NCI-H187 treated with DMSO at 0.1 percent for 48 hours (cell line): Measurements from ENCODE around the gene TREML1.
"Not testable (repeated sequence)": the region's sequence is repeated elsewhere in the genome, so short reads cannot be mapped to it uniquely, and the experiment has no call there.

Source experiments
- DNase-seq: peaks from one replicate; lab custom pipeline; 2025; lab: John Stamatoyannopoulos, UW

TREML1 gene, protein sequence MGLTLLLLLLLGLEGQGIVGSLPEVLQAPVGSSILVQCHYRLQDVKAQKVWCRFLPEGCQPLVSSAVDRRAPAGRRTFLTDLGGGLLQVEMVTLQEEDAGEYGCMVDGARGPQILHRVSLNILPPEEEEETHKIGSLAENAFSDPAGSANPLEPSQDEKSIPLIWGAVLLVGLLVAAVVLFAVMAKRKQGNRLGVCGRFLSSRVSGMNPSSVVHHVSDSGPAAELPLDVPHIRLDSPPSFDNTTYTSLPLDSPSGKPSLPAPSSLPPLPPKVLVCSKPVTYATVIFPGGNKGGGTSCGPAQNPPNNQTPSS

DNA sequence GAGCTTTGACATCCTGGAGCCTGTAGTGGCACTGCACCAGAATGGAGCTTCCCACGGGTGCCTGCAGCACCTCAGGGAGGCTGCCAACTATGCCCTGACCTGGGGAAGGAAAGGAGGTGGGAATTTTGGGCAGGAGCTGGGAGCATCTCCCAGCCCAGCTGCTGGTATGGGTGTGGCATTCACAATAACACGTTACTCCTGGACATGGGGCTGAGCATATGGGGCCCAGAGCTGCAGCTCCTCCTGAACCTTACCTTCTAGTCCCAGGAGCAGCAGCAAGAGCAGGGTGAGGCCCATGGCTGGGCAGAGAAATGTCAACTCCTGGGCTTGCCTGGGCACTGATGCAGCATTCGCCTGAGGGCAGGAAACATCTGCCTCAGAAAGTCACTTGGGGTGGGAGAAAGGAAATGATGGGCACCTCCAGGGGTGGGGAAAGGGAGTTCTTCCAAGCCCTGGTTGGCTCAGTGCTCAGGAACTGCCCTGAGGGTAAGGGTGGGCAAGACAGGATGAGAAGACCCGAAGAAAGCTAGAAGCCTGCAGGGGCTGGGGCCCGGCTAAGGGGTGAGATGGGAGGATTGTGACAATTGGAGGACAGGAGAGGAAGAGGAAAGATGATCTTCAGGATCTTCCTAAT lies at the start of gene TREML1:
Gene TREML1, minus strand, starts transcription at position 356 of the 634 bp plus-strand sequence. Its CDS starts 59 bp downstream, at position 297.
- no peak for DNase-seq

DNA sequence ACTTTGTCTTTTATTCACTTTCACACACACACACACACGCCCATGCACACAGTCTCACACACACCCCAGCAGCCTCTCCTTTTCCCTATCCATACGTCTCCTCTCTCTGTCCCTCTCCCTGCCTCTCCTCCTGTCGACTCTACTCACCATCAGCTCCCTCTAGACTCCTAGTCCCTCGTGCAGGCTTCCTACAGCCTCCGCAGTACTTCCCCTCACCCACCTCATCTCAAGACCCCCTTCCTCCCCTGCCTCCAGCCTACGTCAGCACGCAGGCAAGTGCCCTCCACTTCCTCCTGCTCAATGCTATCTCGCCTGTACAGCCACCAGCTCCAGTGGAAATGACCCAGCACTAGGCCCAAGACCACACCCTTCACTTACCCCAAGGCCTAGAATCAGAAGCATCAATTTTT lies 47.6 kb upstream of the TREML1 start:
- no peak for DNase-seq

DNA sequence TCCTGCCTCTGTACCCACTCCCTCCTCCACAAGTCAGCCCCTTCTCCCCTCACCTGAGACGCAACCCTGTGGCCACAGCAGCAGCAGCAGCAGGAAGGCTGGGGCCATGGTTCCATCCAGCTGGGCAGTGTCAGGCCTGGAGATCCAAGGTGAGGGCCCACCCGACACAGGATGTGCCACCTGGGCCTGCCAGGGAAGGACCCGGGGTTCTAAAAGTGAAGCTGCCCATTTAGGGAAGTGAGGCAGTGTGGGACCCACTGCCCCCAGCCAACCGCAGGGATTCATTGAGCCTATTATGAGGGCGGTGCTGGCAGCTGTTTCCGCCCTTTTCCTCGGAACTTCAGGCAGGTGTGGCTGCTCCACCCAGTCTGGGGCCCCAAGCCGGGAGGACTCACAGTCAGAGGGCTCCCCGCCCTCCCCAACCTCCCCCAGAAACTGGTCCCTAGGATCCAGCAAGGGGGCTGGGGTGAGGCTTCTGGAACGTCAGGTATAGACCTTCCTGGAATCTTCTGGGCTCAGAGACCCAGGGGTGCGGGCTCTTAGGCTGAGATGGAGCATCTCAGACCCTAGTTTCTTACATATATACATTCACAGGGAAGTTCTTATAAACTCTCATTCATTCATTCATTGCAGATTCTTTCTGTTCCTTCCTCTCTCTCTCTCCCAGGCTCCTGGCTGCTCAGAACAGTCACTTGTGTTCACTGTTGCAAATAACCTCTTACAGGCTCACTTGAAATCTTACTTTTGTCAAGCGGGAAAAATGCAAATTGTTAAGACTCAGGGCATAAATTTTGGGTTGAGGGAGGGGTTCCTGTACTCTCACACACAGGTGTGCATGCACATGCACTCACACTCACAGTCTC lies 47.0 kb upstream of the TREML1 start, which contains the start of gene TREML2:
Gene TREML2, minus strand, starts transcription at position 249 of the 863 bp plus-strand sequence. Its CDS starts 141 bp downstream, at position 108.
- no peak for DNase-seq

DNA sequence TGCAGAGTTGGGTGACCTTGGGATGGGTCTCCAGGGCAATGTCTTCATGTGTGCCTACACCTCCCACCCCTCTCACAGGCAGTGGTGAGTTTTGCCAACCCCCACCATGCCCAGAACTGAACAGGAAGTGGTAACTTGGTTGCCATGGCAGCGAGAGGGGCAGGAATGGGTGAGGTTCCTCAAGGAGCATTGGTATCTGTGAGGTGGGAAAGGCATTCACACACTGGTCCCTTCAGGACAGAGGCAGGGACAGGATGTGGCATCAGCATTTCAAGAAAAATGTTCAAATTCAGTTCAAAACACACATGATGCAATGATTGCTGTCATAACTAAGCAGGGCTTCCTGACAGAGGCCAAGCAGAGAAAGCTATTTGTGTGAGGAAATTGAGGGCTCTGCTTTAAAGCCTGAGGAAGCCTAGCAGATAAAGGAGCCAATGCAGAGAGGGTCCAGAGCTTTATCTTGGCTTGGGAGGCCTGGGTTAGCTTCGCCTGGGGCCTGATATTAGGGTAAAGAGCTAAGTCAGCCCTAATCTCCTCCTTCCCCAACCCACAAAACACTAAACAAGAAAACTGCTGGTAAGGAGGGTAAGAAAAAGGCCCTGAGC lies 46.3 kb upstream of the TREML1 start:
- DNase-seq: no peak

DNA sequence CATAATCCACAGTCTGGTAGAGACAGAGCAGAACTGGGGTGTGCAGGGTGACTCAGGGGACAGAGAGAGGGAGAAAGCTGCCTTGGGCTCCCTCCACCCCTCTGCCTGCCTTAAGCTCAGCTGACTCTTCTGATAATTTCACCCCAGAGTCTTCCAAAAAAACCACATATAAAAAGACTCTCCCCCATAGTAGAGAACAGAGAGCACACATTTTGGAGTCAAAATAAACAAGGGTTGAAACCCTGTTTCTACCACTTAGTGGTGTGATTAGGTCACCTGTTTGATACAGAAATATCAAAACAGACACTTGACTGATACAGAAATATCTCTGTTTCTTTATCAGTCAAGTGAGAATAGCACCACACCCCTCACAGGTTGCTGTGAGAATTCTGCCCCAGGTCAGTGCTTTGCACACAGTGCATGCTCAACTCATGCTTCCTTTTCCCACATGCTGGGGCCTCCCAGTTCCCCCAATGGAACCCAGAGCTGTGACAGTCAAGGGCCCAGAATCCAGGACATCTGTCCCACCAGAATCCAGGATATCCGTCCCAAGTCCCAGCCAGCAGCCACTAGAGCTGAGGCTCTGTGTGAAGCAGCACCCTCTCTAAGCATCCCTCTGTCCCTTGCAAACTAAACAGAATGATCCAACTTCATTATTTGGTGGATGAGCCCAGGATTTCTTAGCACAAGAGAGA lies 45.6 kb upstream of the TREML1 start:
- DNase-seq: no peak

DNA sequence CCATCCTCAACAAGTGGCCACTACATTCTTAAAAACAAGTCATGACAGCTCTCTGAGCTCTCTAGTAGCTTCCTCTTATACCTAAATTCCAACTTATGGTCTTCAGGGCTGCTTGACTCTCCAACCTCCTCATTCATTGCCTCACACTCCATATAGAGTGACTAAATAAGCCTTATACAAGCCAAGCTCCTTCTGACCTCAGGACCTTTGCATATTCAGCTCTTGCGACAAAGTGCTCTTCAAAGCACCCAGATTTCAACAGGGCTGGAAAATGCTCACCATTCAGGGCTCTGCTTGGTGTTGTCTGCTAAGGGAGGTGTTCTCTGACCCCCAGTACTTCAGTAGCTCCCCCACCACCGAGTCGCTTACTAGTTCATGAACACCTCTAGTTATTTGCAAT lies 43.1 kb upstream of the TREML1 start:
- DNase-seq: no peak

DNA sequence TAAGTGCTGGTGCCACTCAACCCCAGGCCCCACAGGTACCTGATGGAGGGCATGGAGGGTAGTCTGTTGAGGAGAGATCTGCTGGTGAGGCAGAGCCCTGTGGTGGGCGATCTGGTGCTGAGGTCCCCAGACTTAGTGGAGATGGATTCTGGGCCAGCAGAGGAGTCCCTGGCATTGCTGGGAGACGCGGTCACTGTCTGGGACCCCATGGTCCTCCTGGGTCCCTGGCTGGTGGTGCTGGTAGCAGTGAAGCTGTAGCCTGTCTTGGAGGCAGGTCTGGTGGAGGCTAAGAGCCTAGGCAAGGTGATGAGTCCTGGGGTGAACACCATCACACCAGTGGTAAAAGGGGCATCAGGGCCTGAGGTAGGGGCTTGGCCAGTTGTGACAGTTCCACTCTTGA lies 40.2 kb upstream of the TREML1 start:
- no peak for DNase-seq

DNA sequence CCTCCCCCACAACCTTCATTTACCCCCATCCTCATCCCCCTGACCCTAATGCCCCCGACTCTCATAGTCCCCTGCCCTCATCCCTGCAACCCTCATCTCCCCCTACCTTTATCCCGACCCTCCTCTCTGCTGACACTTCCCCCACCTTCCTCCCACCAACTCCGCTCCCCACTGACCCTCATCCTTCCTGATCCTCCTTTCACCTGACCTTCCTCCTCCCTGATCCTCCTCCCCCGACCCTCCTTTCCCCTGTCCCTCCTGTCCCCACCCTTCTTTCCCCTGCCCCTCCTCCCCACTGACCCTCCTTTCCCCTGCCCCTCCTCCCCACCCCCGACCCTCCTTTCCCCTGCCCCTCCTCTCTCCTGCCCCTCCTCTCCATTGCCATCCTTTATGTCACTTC lies 39.7 kb upstream of the TREML1 start:
- DNase-seq: no peak

DNA sequence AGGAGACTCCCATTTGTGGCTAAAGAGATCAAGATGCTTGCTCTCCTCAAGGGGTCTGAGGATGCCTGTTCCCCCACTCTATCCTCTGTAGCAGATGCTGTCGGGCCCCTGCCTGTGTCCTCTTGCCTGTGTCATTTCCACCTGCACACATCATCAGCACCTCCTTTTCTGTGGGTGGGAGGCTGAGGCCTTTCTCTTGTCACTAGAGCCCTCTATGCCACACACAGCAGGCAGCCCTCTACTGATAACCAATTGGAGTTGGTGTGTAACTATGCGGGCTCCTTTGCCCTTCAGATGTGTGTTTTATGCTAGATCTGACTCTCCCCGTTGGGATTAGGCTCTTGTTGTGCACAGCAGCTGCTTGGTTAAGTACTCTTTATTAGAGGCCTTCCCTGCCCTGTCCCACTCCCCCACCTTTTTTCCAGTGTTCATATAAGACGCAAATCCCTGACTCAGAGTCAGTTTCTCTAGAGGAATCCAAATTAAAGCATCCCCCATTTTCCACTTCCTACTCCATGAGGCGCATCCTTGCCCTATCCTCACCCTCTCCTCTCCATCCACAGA lies 39.1 kb upstream of the TREML1 start:
- no peak for DNase-seq

DNA sequence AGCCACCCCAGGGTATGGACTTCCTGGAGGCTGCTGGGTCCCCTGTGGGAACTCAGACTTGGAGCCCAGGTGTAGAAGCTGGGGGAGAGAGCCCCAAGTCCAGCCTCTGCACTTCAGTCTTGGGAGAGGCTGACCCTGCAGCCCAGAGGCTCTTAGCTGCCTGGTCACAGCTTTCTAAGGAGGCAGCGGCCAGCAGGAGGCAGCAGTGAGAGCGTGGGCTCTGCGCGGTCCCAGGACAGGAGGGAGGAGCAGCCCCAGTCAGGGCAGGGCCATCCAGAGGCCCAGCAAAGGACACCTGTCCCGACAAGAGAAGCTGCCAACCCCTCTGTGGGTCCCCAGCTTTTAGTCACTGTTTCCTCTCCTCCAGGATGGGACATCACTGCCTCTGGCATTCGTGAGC lies 37.4 kb upstream of the TREML1 start:
- DNase-seq: no peak

DNA sequence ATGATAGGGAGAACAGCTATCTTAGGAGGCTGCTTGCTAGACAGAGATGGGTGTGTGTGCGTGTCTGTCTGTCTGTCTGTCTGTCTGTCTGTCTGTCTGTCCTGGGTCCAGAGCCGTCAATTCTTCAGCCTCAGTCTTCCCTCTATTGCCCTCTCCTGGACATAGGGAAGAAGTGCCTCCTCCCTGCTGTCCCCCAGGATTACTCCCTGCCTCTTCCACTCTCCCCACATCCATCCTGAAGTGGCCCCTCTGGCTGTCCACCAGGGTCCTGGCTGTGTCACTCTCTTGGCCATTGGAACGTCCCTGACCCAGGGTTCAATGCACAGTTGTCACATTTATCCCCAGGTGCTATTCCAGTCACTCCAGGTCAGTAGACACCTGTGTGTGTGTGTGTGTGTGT lies 36.6 kb upstream of the TREML1 start:
- no peak for DNase-seq

DNA sequence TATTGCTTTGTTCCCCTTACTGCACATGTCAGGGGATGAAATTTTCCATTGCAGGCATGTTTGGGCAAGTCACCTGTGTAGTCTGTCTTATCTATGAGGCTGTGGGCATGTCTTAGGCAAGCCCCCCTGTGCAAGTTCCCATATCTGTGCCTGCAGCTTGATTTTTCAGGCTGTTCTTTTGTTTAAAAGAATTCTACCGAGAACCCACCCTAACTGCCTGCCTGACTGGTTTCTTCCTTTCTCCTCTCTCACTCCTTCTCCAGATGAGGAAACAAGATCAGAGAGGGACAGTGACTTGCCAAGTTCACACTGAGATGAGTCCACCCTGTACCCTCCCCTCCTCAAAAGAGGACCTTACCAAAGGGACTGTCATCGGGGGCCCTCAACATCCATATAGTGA lies 35.8 kb upstream of the TREML1 start:
- no peak for DNase-seq

DNA sequence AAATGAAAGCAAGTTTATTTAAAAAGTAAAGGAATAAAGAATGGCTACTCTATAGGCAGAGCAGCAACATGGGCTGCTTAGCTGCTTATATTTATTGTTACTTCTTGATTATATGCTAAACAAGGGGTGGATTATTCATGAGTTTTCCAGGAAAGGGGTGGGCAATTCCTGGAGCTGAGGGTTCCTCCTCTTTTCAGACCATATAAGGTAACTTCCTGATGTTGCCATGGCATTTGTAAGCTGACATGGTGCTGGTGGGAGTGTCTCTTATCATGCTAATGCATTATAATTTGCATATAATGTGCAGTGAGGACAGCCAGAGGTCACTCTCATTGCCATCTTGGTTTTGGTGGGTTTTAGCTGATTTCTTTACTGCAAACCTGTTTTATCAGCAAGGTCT lies 34.9 kb upstream of the TREML1 start:
- not testable (repeated sequence) for DNase-seq

DNA sequence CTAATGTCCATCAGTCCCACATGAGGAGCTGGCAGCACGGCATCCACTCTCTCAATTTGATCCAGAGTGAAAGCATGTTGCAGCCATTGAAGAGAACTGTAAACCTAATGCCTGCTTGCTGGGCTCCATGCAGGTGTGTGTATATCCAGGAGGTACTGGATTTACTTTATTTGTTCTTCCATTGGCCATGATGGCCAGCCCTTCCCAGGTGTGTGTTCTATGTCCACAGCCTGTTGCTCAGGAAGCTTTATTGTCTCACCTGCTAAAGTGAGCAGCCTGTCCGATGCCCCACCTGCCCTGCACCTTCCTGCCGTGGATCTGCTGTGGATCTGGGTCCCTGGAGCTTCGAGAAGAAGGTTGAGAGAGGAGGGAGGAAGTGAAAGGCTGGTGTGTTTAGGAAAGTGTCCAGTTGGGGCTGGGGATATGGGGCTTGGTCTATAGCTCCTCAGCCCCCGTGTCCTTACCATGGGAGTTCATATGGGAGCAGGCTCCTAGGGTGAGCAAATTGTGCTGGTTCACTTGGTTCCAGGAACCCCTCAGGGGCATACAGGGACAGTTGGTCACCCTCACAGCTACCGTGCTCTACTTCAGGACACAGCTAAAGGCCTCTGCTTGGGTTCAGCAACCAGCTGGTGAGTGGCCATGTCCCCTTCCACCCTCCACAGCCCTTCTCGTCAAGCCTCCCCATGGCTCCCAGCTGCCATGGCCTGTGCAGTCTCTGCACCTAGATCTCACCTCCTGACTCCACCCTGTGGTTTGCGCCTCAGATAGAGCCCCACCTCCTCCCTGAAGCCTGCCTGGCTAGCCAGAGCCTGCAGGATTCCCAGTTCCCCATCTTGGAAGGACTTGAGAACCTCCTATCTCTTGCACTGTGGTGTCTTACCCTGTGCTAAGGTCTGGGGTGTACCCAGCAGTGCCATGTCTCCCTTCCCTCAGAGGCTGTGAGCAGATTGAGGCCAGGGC lies 34.1 kb upstream of the TREML1 start:
- no peak for DNase-seq

DNA sequence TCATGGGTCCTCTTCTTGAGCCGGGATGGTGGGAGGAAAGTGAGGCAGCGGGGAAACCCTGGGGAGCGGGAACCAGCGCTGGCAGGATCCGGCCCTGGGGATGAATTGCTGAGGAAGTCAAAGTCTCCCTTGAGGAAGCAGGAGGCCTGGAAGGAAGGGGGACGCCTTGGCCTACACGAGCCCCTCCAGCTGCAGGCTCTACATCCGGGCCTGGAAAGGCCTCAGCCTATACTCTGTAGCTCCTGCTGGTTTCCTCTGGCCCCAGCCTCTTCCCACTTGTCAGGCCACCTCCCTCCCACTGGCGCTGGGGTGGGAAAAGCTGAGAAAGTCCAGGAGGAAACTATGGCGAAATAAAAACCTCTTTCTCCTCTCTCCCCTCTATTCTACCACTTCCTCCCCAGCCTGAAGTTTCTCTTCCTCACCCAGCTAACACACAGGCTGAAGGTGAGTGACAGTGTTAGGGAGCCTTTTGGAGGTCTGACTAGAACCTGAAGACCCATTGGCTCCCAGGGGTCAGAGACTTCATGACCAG lies 31.9 kb upstream of the TREML1 start:
- DNase-seq: no peak

DNA sequence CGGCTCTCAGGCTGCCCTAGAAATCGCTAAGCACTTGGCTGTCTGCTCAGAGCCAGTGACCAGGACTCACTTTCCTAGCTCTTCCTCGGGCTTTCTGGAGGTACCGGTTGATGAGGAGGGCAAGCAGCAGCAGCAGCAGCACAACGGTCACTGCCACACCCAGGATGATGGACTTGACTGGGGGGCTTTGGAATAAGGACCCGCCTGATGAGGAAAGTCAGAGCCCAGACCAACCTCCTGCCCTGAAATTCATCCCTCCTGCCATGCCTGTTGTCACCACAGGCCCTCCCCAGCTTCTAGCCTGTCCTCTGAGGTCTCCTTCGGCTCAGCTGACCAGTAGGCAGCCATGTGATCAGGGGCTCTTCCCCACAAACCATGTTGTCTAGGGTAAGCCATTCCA lies 30.6 kb upstream of the TREML1 start:
- no peak for DNase-seq

DNA sequence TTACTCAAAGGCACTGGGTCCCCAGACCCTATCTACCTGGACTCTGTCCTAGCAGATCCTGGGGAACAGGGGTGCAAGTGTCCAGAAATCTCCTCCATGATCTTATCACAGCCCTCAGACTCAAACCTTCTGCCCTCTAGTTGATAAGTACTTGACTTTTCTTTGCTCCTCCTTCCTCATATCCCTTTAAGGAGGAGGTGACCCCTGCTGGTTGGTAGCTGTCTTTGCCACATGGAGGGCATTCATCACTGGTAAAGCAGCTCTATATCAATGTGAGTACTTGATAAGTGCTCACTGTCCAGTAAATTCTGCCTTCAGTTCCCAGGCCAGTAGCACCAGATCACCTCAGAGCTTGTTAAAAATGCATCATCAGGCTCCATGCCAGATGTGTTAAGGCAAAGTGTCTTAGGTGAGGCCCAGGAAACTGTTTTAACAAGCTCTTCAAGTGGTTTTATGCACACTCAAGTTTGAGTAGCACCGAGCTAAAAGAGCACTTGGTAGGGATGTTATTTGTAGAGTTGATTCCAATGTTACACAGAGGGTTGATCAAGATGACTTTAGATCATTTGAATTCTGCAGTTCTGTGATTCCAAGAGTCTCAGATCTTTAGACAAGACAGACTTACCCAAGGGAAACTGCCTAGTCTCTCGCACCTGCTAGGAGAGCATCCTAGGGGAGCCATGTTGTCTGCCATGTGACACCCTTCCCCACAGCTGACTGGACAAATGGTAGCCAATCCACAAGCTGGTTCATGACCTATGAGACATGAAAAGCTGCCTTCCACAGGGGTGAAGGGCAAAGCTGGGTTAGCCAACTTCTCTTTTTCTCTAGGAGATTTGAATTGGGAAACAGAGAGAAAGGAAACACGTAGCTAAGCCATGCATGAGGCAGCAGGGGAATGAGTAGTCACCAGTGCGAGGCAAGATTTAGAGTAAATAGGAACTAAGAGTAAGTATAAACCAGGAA lies 28.2 kb upstream of the TREML1 start:
- peak; percentile 66 for DNase-seq

DNA sequence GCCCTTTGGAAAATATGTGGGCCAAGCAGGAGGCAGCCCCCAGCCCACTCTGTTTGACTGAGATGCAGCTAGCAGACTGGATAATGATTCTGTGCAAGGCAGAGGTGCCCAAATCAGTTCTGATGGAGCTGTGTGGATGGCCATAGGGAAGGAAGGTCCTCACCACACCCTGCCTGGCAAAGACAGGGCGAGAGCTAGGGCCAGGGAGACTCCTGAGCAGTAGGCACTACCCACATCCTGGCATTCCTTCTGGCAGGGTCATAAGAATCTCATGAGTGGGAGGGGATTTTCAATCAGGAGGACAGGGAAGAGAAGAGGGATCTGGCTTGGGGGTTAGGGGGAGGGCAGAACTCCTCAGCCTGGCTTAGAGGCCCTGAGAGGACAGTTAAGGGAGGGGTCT lies 27.4 kb upstream of the TREML1 start:
- DNase-seq: no peak

DNA sequence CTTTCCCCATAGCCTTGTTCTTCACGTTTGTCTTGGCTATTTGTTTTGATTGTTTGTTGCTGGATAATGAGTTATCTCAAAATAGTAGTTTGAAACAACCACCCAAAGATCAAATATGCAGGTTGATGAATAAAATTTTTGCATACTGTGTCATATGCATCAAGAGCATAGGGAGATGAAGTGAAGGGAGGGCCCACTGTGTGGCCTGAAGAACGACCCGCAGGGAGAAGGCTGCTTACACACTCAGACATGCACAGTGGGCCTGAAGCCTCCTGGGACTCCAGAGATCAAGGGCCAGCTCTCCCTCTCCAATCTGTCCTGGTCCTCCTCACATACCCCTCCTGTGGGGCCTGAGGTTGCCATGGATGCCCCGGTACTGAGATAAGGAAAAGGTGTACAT lies 25.0 kb upstream of the TREML1 start:
- no peak for DNase-seq
